HL-60 (cell line): ENCODE results near the gene ZNF692.

Experiments used
- DNase-seq, 2 experiments: peaks; one replicate each; pipeline ENCODE4 v3.0.0-alpha.2; 2010 to 2020; ENCODE audit warnings: low read depth in 1 of 2, low spot score in 1 of 2
- H3K27ac ChIP-seq: fragments of 250-450 bp; sonication (Bioruptor Pico); replicated peaks from 2 replicates; pipeline ENCODE4 v1.5.1; 2020; ENCODE audit warnings: mild to moderate bottlenecking, moderate library complexity
- H3K27me3 ChIP-seq: fragments of 250-450 bp; sonication (Bioruptor Pico); 2 replicates; pipeline ENCODE4 v1.5.1; 2021; ENCODE audit warnings: mild to moderate bottlenecking, moderate library complexity; ENCODE audit not compliant: insufficient read depth, poor library complexity, severe bottlenecking
- H3K4me3 ChIP-seq: replicated peaks from 2 replicates; pipeline ENCODE4 v1.5.1; 2011; ENCODE audit warnings: mild to moderate bottlenecking, control low read depth, low read length; ENCODE audit not compliant: insufficient read depth
- GABPA ChIP-seq: IDR thresholded peaks from 2 replicates; pipeline ENCODE4 v1.6.1; 2012; ENCODE audit warnings: low read depth
- POLR2AphosphoS5 ChIP-seq: IDR thresholded peaks from 2 replicates; pipeline ENCODE4 v1.6.1; 2012; ENCODE audit warnings: low read depth
- SPI1 ChIP-seq: IDR thresholded peaks from 2 replicates; pipeline ENCODE4 v1.6.1; 2012; ENCODE audit warnings: low read depth, mild to moderate bottlenecking, borderline replicate concordance
- TF ChIP-seq, protein P1 (sequence below): IDR thresholded peaks from one replicate; pipeline ENCODE4 v1.5.1; 2011; ENCODE audit warnings: low read length, control low read depth, inconsistent platforms; ENCODE audit not compliant: insufficient read depth
- TF ChIP-seq, protein P2 (sequence below): IDR thresholded peaks from 2 replicates; pipeline ENCODE4 v1.6.1; 2012; ENCODE audit warnings: low read depth; ENCODE audit not compliant: insufficient replicate concordance

ZNF692 gene

DNA sequence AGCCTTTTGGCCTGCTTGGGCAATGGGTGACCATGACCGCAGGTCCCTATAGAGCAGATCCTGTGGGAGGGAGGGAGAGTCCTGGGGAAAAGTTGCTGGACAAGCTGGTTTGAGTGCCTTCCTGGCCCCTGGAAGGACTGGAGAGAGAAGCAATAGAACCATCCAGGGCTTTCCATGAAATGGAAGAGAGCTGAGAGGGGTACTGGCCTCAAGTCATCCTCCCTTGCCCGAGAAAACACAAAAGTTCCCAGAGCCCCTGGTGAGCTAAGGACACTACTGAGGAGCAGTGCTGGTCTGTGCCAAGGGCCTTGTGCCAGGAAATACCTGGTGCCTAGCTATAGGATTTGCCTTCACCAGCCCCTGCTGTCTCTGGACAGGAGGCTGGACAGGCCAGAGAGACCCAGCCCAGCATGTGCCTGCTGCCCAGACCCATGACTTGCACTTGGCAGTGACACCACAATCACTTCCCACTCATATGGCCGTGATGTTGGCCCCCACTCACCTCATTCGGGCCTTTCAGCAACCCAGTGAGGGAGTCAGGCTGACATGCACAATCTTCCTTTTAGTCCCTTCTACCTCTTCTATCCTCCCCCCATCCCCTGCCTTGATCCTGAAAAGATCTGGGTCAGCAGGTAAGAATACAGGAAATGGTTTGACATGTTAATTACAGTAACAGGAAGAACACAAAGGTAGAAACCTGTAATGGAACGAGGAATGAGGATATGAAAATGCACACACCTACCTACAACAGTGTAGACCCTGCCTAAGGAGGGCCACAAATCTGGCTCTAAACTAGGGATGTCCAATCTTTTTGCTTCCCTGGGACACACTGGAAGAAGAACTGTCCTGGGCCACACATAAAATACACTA lies 40.1 kb downstream of the ZNF692 start:
- Histone ChIP-seq H3K27me3 (no peaks in the 10 kb centered on the region), H3K4me3 (no peak overlapping the region), H3K27ac (no peak overlapping the region; the same call in 1 of the 2 replicates)
- no peak for DNase-seq
- no peak for TF ChIP-seq GABPA
- TF ChIP-seq SPI1, result no peak
- no peak for TF ChIP-seq POLR2AphosphoS5
- TF ChIP-seq, protein P1, sequence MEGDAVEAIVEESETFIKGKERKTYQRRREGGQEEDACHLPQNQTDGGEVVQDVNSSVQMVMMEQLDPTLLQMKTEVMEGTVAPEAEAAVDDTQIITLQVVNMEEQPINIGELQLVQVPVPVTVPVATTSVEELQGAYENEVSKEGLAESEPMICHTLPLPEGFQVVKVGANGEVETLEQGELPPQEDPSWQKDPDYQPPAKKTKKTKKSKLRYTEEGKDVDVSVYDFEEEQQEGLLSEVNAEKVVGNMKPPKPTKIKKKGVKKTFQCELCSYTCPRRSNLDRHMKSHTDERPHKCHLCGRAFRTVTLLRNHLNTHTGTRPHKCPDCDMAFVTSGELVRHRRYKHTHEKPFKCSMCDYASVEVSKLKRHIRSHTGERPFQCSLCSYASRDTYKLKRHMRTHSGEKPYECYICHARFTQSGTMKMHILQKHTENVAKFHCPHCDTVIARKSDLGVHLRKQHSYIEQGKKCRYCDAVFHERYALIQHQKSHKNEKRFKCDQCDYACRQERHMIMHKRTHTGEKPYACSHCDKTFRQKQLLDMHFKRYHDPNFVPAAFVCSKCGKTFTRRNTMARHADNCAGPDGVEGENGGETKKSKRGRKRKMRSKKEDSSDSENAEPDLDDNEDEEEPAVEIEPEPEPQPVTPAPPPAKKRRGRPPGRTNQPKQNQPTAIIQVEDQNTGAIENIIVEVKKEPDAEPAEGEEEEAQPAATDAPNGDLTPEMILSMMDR, result no peak
- TF ChIP-seq, protein P2, sequence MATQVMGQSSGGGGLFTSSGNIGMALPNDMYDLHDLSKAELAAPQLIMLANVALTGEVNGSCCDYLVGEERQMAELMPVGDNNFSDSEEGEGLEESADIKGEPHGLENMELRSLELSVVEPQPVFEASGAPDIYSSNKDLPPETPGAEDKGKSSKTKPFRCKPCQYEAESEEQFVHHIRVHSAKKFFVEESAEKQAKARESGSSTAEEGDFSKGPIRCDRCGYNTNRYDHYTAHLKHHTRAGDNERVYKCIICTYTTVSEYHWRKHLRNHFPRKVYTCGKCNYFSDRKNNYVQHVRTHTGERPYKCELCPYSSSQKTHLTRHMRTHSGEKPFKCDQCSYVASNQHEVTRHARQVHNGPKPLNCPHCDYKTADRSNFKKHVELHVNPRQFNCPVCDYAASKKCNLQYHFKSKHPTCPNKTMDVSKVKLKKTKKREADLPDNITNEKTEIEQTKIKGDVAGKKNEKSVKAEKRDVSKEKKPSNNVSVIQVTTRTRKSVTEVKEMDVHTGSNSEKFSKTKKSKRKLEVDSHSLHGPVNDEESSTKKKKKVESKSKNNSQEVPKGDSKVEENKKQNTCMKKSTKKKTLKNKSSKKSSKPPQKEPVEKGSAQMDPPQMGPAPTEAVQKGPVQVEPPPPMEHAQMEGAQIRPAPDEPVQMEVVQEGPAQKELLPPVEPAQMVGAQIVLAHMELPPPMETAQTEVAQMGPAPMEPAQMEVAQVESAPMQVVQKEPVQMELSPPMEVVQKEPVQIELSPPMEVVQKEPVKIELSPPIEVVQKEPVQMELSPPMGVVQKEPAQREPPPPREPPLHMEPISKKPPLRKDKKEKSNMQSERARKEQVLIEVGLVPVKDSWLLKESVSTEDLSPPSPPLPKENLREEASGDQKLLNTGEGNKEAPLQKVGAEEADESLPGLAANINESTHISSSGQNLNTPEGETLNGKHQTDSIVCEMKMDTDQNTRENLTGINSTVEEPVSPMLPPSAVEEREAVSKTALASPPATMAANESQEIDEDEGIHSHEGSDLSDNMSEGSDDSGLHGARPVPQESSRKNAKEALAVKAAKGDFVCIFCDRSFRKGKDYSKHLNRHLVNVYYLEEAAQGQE, result no peak

- peak; percentile 91 to 96 for DNase-seq
Observed at GRCh38 chr1:248817065-248817464, 41.8 kb downstream of the ZNF692 start.

GRCh38 chr1:248816042-248816851 lies 42.6 kb downstream of the ZNF692 start:
- Histone ChIP-seq H3K27me3 (no peaks in the 10 kb centered on the region), H3K27ac (peak overlapping the region; percentile 58), H3K4me3 (no peak overlapping the region)
- DNase-seq, result no peak
- TF ChIP-seq SPI1, result no peak
- TF ChIP-seq GABPA, result no peak
- TF ChIP-seq, protein P2, result no peak
- TF ChIP-seq POLR2AphosphoS5, result no peak
- TF ChIP-seq, protein P1, result no peak

More at GRCh38 chr1:248817065-248817464, 41.8 kb downstream of the ZNF692 start:
- Histone ChIP-seq H3K27ac (peak overlapping the region; percentile 62), H3K4me3 (no peak overlapping the region), H3K27me3 (no peaks in the 10 kb centered on the region)
- TF ChIP-seq, protein P2, result no peak
- TF ChIP-seq GABPA (no peak), POLR2AphosphoS5 (peak; percentile 99), SPI1 (peak; percentile 96)
- TF ChIP-seq, protein P1, result no peak
